ENCODE results near the gene TENM4. TPM values are rescaled to one million over a fixed set of nuclear protein-coding genes. Genes with fewer than 3 reads are reported as not detected.

TENM4 gene
- total RNA-seq, 4 donors from 2014 or later: 31.4 to 44.5 (median 38.0) TPM

DNA sequence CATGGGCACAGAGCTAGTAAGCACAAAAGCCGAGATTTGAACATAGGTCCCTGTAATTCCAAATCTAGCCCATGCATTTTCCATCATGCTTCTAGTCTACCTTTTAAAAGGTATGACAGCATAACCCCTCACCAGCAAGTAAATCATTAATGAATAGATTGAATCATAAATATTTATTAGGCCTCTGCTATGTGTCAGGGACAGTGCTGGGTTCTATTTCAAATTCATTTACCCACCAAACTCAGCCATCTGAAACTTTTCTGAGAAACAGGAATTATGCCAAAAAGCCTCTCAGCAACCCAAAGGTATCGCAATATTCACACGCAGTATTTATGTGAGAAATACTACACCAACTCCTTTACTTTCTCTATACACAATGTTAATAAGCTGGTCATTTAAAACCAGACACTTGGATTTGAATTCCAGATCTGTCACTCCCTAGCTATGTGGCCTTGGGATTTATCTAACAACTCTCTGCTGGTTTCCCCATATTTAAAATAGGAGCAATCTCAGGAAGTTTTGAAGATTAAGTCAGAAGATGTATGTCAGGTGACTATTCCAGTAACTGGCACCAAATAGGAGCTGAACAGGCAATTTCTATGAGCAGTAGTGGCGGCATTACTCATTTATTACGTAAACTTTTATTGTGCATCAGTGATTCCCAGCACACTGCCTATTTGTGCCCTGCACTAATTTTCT lies 191.4 kb downstream of the TENM4 start:
- TF ChIP-seq, protein P1, sequence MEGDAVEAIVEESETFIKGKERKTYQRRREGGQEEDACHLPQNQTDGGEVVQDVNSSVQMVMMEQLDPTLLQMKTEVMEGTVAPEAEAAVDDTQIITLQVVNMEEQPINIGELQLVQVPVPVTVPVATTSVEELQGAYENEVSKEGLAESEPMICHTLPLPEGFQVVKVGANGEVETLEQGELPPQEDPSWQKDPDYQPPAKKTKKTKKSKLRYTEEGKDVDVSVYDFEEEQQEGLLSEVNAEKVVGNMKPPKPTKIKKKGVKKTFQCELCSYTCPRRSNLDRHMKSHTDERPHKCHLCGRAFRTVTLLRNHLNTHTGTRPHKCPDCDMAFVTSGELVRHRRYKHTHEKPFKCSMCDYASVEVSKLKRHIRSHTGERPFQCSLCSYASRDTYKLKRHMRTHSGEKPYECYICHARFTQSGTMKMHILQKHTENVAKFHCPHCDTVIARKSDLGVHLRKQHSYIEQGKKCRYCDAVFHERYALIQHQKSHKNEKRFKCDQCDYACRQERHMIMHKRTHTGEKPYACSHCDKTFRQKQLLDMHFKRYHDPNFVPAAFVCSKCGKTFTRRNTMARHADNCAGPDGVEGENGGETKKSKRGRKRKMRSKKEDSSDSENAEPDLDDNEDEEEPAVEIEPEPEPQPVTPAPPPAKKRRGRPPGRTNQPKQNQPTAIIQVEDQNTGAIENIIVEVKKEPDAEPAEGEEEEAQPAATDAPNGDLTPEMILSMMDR (IDR thresholded peaks at IDR 0.05): no peak
- no peak for TF ChIP-seq EP300 (IDR thresholded peaks at IDR 0.05)
- Histone ChIP-seq H3K27ac (no peak overlapping the region), H3K4me1 (peaks cover 9% of the 10 kb centered on the region), H3K4me3 (no peak overlapping the region), H3K27me3 (no peaks in the 10 kb centered on the region), H3K36me3 (no peaks in the 10 kb centered on the region), H3K9me3 (no peaks in the 10 kb centered on the region)
- WGBS: 77% methylated on average over 5 of the region's 5 CpGs
- DNase-seq (ENCODE audit: low spot score in 2 of 2): no peak

DNA sequence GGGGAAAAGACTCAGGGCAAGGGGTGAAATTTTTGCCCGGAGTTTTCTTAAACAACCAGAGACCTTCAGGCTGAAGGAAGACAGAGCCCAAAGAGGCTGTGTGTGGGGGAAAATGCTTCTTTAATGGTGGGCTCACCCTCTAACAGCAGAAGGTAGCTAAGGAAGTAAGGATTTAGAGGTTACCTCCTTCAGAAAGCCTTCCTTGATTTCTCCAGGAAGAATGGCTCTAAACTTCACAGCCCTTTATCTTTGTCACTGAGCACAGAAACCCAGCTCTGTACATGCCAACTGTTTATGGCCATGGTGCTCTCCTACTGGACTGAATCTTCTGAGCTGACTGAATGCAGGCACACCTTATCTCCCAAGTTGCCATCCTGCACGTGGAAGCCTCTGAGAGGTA lies 196.0 kb downstream of the TENM4 start:
- 47% methylated on average over 2 of the region's 2 CpGs for WGBS
- no peaks in the 10 kb centered on the region for H3K36me3 ChIP-seq
- H3K27me3 ChIP-seq: no peaks in the 10 kb centered on the region
- no peak overlapping the region for H3K4me3 ChIP-seq
- no peak for DNase-seq (ENCODE audit: low spot score in 2 of 2)
- H3K4me1 ChIP-seq: peaks cover 19% of the 10 kb centered on the region
- H3K9me3 ChIP-seq: no peaks in the 10 kb centered on the region
- peak overlapping the region; percentile 58 for H3K27ac ChIP-seq
- TF ChIP-seq POLR2A (IDR thresholded peaks at IDR 0.05): no peak
- no peak for TF ChIP-seq POLR2AphosphoS5 (IDR thresholded peaks at IDR 0.05)
- no peak for TF ChIP-seq EP300 (IDR thresholded peaks at IDR 0.05)

DNA sequence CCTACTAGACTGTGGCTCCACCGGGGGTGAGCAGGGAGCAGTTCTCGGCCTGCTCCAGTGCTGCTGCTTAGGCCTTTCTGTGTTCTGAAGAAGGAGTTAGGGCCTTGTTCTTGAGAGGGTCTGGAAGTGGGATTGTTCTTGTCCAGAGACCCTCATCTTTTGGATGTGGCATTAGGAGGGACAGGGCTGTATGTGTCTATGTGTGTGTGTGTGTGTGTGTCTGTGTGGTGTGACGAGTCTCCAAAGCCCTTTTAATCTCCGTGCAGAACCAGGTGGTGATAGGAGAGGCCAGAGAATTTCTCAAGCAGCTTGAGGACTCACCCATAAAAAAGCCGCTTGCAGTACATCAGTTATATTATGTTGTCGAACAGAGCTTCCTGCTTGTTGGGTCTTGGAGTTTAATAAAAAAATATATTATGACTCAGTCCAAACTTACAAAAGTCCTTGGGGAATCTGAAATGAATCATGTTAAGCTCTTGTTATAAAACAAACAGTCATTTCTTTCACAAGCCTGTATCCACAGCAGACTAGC lies 196.5 kb downstream of the TENM4 start:
- 53% methylated on average over 6 of the region's 6 CpGs for WGBS

DNA sequence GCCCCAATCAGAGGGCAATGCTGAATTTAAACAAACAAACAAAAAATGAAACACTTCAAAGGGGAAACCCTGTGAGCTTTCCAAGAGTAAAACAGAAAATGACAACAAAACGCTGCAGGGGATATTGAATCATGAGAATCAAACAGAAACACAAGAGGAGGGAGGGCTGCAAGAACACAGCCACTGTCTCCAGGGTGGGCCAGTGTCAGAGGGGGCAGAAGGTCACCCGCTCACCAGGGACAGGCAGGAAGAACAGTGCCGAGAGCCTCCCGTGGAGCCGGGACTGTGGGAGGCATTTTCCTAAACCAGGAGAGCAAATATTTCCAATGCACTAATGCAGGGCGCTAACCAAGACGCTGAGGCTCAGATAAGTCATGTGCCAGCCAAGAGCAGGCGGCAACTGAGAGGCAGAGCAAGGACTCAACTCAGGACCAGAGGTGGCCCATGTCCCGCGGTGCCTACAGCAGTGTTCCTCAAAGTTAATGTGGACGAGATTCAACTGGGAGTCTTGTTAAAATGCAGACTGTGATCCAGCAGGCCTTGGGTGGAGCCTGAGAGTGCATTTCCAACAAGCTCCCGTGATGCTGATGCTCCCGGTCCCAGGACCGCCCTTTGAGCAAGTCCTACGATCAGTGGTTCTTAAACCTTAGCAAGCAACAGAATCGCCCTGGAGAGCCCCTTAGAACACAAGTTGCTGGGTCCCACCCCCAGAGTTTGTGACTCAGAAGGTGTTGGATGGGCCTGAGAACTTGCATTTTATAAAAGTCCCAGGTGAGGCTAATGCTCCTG lies 197.2 kb downstream of the TENM4 start:
- Histone ChIP-seq H3K9me3 (no peaks in the 10 kb centered on the region), H3K4me1 (peaks cover 19% of the 10 kb centered on the region), H3K27me3 (no peaks in the 10 kb centered on the region), H3K27ac (peak overlapping the region; percentile 75), H3K4me3 (no peak overlapping the region), H3K36me3 (no peaks in the 10 kb centered on the region)
- TF ChIP-seq EP300 (IDR thresholded peaks at IDR 0.05): no peak
- TF ChIP-seq POLR2A (IDR thresholded peaks at IDR 0.05): no peak
- TF ChIP-seq, protein P1 (IDR thresholded peaks at IDR 0.05): no peak
- no peak for TF ChIP-seq POLR2AphosphoS5 (IDR thresholded peaks at IDR 0.05)
- DNase-seq (ENCODE audit: low spot score in 2 of 2): no peak
- 66% methylated on average over 13 of the region's 16 CpGs for WGBS

More for the DNA sequence above, 196.5 kb downstream of the TENM4 start:
- Histone ChIP-seq H3K27me3 (no peaks in the 10 kb centered on the region), H3K36me3 (no peaks in the 10 kb centered on the region), H3K9me3 (no peaks in the 10 kb centered on the region), H3K27ac (peak overlapping the region; percentile 75), H3K4me1 (peaks cover 19% of the 10 kb centered on the region), H3K4me3 (no peak overlapping the region)
- DNase-seq (ENCODE audit: low spot score in 2 of 2): no peak
- TF ChIP-seq POLR2AphosphoS5 (IDR thresholded peaks at IDR 0.05) (no peak), EP300 (IDR thresholded peaks at IDR 0.05) (no peak), POLR2A (IDR thresholded peaks at IDR 0.05) (no peak)
- TF ChIP-seq, protein P1 (IDR thresholded peaks at IDR 0.05): no peak

DNA sequence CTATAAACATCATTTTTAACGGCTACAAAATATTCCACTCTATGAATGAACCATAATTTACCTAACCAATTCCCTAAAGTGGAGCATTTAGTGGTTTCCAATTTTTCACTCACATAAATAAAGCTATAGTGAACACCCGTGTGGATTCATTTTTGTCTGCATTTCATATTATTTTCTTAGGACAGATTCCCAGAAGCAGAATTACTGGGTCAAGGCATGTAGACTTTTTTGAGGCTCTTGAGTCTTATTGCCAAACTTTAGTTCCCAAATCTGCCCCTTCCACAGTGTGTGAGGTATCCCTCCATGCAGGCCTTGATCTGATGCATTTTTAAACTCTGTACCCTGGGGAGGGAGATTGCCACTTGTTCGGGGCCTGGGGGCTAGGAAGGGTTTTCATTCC lies 198.2 kb downstream of the TENM4 start:
- H3K9me3 ChIP-seq: no peaks in the 10 kb centered on the region
- no peak overlapping the region for H3K27ac ChIP-seq
- no peak for DNase-seq (ENCODE audit: low spot score in 2 of 2)
- peaks cover 20% of the 10 kb centered on the region for H3K4me1 ChIP-seq
- TF ChIP-seq POLR2A (IDR thresholded peaks at IDR 0.05): no peak
- no peak for TF ChIP-seq POLR2AphosphoS5 (IDR thresholded peaks at IDR 0.05)
- no peak for TF ChIP-seq EP300 (IDR thresholded peaks at IDR 0.05)
- TF ChIP-seq, protein P1 (IDR thresholded peaks at IDR 0.05): no peak
- no peaks in the 10 kb centered on the region for H3K27me3 ChIP-seq
- no peaks in the 10 kb centered on the region for H3K36me3 ChIP-seq
- no peak overlapping the region for H3K4me3 ChIP-seq
- WGBS: 82% methylated on average over 3 of the region's 3 CpGs
